Measurements from ENCODE around the gene RD3L. TPM values are rescaled to one million over a fixed set of nuclear protein-coding genes. Genes with fewer than 3 reads are reported as not detected.

RD3L gene
- total RNA-seq, 1 experiment from 2014 or later, result not detected

DNA sequence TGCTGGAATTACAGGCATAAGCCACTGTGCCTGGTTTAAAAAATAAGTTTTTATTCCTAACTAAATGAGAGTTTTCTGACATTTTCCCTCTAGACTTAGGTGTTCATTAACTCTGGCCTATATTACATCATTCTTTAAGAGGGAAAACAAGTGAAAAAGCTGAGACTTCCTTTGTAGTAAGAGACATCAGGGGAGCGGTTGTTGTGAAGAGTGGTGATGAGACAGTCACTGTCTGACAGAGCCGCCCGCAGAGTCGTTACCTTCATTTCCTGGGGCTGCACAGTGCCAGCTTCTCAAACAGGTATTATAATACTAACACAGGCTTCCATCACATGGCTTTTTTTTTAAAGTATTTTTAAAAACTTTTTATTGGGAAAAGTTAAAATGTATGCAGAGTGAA, 33.7 kb downstream of the RD3L start:
- H2BK5ac ChIP-seq (ENCODE audit: insufficient read length, low read length), result no peak overlapping the region
- WGBS (ENCODE audit: extremely low coverage, insufficient read length, low lambda C conversion rate), result no CpG with 5 or more reads among the region's 4 CpGs
- H4K8ac ChIP-seq (replicated peaks; ENCODE audit: insufficient read length, low read depth, low read length), result no peak overlapping the region
- no peak overlapping the region for H3K14ac ChIP-seq (ENCODE audit: insufficient read depth, low read length)
- Mint-ChIP-seq H3K4me3 (no peak overlapping the region), H3K27ac (no peak overlapping the region), H3K4me1 (peaks cover 16 to 17% of the 10 kb centered on the region in 2 experiments), H3K36me3 (ENCODE audit: insufficient read depth in 1 of 3, low read depth in 3 of 3) (peaks cover under 1 to 17% (median 10%) of the 10 kb centered on the region in 3 experiments; a peak in 5 of 7 replicates), H3K27me3 (ENCODE audit: low read depth) (peaks cover 2% of the 10 kb centered on the region; the same call in 1 of the 2 replicates), H3K9me3 (no peaks in the 10 kb centered on the region)
- H4K5ac ChIP-seq (ENCODE audit: insufficient read length, low read depth, low read length), result no peak overlapping the region
- no peaks in the 10 kb centered on the region for H3K79me1 ChIP-seq (ENCODE audit: insufficient read depth, low read depth, low read length, poor library complexity, severe bottlenecking)
- H2BK12ac ChIP-seq (ENCODE audit: insufficient read length, low read depth, low read length), result no peak overlapping the region
- H3K79me2 ChIP-seq (ENCODE audit: insufficient read depth, low read length), result no peaks in the 10 kb centered on the region; the same call in 1 of the 2 replicates
- no peak overlapping the region for H3K4ac ChIP-seq (ENCODE audit: low read depth, low read length)
- no peak overlapping the region for H2BK20ac ChIP-seq (ENCODE audit: low read depth, low read length, poor library complexity, severe bottlenecking)
- H3K27ac ChIP-seq (ENCODE audit: insufficient read length, low read depth, low read length), result no peak overlapping the region
- H3K9ac ChIP-seq (ENCODE audit: extremely low read depth, insufficient read length, low read length), result no peak overlapping the region
- H3K27me3 ChIP-seq (ENCODE audit: insufficient read depth, low read length), result no peaks in the 10 kb centered on the region; the same call in 1 of the 2 replicates
- no peak for DNase-seq
- no peak overlapping the region for H3K56ac ChIP-seq (ENCODE audit: insufficient read length, low read depth, low read length)
- no peak overlapping the region for H3K4me2 ChIP-seq (ENCODE audit: insufficient read depth, insufficient read length, low read length)
- H3K23ac ChIP-seq (ENCODE audit: insufficient read length, low read depth, low read length), result no peak overlapping the region
- no peak overlapping the region for H2AFZ ChIP-seq (ENCODE audit: low read length)
- no peak overlapping the region for H2BK120ac ChIP-seq (ENCODE audit: low read depth, low read length, poor library complexity, severe bottlenecking)
- H3K9me3 ChIP-seq (ENCODE audit: control insufficient read depth, low read depth, low read length), result no peaks in the 10 kb centered on the region
- no peaks in the 10 kb centered on the region for H3K4me1 ChIP-seq (ENCODE audit: insufficient read depth, low read length)
- no peak for TF ChIP-seq CTCF (conservative IDR thresholded peaks at IDR 0.05)
- H3T11ph ChIP-seq (ENCODE audit: low read length), result no peak overlapping the region
- H3K23me2 ChIP-seq (ENCODE audit: insufficient read length, low read depth, low read length, poor library complexity, severe bottlenecking), result no peaks in the 10 kb centered on the region
- H3K18ac ChIP-seq (ENCODE audit: insufficient read length, low read depth, low read length), result no peak overlapping the region
- no peak overlapping the region for H4K91ac ChIP-seq (ENCODE audit: insufficient read length, low read depth, low read length)
- H4K20me1 ChIP-seq (ENCODE audit: control insufficient read depth, insufficient read depth, insufficient read length), result no peaks in the 10 kb centered on the region
- no peak overlapping the region for H2BK15ac ChIP-seq (ENCODE audit: low read depth, low read length)
- no peak overlapping the region for H2AK5ac ChIP-seq (ENCODE audit: insufficient read length, low read length)

All from H9 (cell line).